Progenitor cell of endocrine pancreas (in vitro differentiated cells): ENCODE measurements around the gene ADGRG6. TPM values are rescaled to one million over a fixed set of nuclear protein-coding genes. Genes with fewer than 3 reads are reported as not detected.
"Not testable (repeated sequence)": the region's sequence is repeated elsewhere in the genome, so short reads cannot be mapped to it uniquely, and the experiment has no call there.

Experiments
- DNase-seq: peaks from one replicate; pipeline ENCODE4 v3.0.0; 2021; ENCODE audit warnings: low spot score; ENCODE audit not compliant: unreplicated experiment
- H3K27ac Mint-ChIP-seq: 2 replicates; pipeline ENCODE4 v1.8.0; 2021; ENCODE audit warnings: mild to moderate bottlenecking, moderate library complexity, mixed read lengths
- H3K27me3 Mint-ChIP-seq: 2 replicates; pipeline ENCODE4 v1.8.0; 2021; ENCODE audit warnings: mixed read lengths
- H3K36me3 Mint-ChIP-seq: 2 replicates; pipeline ENCODE4 v1.8.0; 2022; ENCODE audit warnings: mixed read lengths; ENCODE audit not compliant: insufficient read depth
- H3K4me1 Mint-ChIP-seq: 2 replicates; pipeline ENCODE4 v1.8.0; 2021; ENCODE audit warnings: low read depth, mixed read lengths
- H3K4me3 Mint-ChIP-seq: 2 replicates; pipeline ENCODE4 v1.8.0; 2021; ENCODE audit warnings: low read depth, mild to moderate bottlenecking, moderate library complexity, mixed read lengths
- H3K9me3 Mint-ChIP-seq: 2 replicates; pipeline ENCODE4 v1.8.0; 2021; ENCODE audit warnings: low read depth, mixed read lengths
- total RNA-seq: library from RNA; stranded (reverse); gene quantifications from 2 replicates; pipeline ENCODE4 v1.2.1, GENCODE V29; 2021
- TF ChIP-seq, protein P1 (sequence below): fragments of 200-600 bp; sonication (generic); IDR thresholded peaks from one replicate; pipeline ENCODE4 v1.5.0; 2021; ENCODE audit warnings: antibody characterized with exemption, mild to moderate bottlenecking; ENCODE audit not compliant: unreplicated experiment

ADGRG6 gene
- total RNA-seq, 1 donor from 2014 or later: 126 TPM

DNA sequence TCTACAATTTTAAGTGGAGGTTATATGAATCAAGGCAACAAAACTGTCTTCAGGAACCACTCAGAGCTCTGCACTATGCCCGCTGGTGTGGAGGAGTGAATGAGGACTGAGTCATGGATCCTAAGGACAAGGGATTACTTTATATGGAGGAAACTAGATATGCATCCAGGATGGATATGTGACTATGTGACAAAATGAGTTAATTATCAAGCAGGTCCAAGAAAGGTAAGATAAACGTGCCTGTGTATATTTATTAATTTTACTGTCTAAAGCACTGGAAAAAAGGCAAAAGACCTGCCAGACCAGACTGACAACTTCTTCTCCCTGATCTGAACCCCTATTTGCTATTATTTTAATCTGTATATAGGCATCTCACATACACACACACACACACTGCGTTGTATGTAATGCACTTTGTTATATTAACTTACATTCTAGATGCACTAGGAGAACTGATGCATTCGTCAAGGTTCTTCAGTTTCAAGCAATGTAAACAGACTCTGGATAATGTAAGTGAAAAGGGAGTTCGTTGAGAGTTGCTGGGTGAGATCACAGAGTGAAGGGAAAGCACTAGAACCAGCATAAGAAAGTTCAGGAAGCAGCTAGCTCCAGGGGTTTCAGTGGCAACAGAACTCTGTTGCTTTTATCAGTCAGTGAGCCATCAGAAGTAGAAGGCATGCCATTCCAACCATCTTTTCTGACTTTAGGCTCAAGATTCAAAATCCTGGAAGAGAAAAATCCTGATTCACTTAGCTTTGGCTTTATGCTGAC is 26.4 kb upstream of the ADGRG6 start:
- peaks cover 3% of the 10 kb centered on the region for H3K9me3 Mint-ChIP-seq
- no peaks in the 10 kb centered on the region for H3K27me3 Mint-ChIP-seq
- H3K4me1 Mint-ChIP-seq: peaks cover 17% of the 10 kb centered on the region
- TF ChIP-seq, protein P1, sequence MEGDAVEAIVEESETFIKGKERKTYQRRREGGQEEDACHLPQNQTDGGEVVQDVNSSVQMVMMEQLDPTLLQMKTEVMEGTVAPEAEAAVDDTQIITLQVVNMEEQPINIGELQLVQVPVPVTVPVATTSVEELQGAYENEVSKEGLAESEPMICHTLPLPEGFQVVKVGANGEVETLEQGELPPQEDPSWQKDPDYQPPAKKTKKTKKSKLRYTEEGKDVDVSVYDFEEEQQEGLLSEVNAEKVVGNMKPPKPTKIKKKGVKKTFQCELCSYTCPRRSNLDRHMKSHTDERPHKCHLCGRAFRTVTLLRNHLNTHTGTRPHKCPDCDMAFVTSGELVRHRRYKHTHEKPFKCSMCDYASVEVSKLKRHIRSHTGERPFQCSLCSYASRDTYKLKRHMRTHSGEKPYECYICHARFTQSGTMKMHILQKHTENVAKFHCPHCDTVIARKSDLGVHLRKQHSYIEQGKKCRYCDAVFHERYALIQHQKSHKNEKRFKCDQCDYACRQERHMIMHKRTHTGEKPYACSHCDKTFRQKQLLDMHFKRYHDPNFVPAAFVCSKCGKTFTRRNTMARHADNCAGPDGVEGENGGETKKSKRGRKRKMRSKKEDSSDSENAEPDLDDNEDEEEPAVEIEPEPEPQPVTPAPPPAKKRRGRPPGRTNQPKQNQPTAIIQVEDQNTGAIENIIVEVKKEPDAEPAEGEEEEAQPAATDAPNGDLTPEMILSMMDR: no peak
- H3K4me3 Mint-ChIP-seq: no peak overlapping the region
- H3K36me3 Mint-ChIP-seq: peaks cover 2% of the 10 kb centered on the region
- no peak for DNase-seq
- no peak overlapping the region for H3K27ac Mint-ChIP-seq

DNA sequence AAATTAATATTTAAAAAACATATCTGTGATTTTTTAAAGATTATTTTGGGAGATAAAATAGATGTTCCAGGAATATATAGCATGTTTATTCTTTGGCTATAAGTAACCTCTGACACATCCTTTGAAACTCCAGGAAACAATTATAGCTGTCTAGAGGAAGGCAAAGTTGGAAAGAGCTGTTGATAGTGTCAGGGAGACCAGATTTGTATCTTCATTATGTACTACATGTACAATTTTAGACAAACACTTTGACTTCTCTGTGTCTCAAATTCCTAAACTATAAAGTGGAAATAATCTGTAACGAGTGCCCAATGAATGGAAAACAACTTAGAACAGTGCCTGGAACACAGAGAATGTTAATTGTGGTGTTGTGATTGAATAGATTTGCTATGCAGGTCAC is 25.6 kb upstream of the ADGRG6 start:
- Mint-ChIP-seq H3K9me3 (peaks cover 8% of the 10 kb centered on the region), H3K36me3 (peaks cover 3% of the 10 kb centered on the region), H3K4me1 (peaks cover 17% of the 10 kb centered on the region), H3K27me3 (no peaks in the 10 kb centered on the region), H3K4me3 (no peak overlapping the region), H3K27ac (no peak overlapping the region)
- no peak for DNase-seq
- TF ChIP-seq, protein P1: no peak

DNA sequence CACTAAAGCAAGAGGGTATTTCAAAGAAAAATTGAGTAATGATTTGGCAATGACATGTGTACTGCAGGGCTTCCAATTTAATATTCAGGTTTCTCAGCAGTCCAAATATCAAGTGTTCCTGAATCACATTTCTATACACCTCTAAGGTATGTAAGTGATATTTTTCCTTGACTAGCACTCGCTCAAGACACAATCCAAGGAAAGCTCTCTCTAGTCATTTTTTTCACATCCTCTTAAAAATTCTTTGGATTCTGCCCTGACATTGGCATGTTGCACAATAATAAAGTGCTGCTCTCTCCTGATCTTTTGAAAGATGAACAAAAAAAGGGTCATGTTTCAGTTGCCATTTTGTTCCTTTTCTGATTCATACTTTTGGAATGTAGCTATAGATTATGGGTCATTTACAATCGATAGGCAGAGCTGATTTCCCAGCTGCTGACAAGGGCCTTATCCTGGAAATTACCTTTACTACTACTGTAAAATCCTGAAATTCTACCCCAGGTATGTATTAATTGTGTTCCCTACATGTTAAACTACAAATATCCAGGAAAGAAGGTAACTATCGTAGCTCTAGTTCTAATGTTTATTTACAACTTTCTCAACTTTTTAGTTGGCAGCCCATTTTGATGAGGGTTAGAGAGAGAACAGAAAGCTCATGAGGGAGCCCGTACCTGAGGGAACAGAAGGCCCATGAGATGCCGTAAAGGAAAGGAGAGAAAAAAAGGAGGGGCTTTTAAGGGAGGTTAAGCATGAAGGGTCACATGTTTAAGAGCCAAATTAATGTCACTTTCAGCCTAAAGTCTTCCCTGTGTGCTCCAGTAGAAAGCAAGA is 22.2 kb upstream of the ADGRG6 start:
- Mint-ChIP-seq H3K36me3 (peaks cover 6% of the 10 kb centered on the region), H3K27ac (peak overlapping the region; percentile 51), H3K4me3 (no peak overlapping the region)

DNA sequence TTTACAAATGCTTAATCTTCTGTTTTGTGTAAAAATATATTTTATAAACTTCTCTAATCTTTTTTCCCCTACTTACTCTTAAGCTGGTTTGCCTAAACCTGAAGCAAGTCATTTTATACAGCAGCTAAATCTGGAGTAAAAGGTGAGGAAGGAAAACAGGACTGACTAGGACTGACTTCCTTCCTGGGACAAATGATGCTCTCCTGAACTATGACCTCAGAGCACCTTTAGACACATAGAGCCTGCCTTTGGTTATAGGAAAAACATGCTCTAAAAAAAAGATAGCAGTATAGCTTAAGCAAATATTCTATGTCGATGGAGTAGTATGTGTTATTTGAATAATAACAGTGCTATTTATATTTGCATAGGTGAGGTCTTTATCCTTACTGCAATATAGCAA is 21.5 kb upstream of the ADGRG6 start:
- no peaks in the 10 kb centered on the region for H3K27me3 Mint-ChIP-seq
- peaks cover 6% of the 10 kb centered on the region for H3K36me3 Mint-ChIP-seq
- TF ChIP-seq, protein P1: no peak
- H3K4me3 Mint-ChIP-seq: no peak overlapping the region
- H3K4me1 Mint-ChIP-seq: peaks cover 12% of the 10 kb centered on the region
- no peak overlapping the region for H3K27ac Mint-ChIP-seq
- H3K9me3 Mint-ChIP-seq: peaks cover 24% of the 10 kb centered on the region
- no peak for DNase-seq

More for the DNA sequence above, 22.2 kb upstream of the ADGRG6 start:
- no peak for DNase-seq
- H3K4me1 Mint-ChIP-seq: peaks cover 17% of the 10 kb centered on the region
- TF ChIP-seq, protein P1: no peak
- peaks cover 21% of the 10 kb centered on the region for H3K9me3 Mint-ChIP-seq
- no peaks in the 10 kb centered on the region for H3K27me3 Mint-ChIP-seq

DNA sequence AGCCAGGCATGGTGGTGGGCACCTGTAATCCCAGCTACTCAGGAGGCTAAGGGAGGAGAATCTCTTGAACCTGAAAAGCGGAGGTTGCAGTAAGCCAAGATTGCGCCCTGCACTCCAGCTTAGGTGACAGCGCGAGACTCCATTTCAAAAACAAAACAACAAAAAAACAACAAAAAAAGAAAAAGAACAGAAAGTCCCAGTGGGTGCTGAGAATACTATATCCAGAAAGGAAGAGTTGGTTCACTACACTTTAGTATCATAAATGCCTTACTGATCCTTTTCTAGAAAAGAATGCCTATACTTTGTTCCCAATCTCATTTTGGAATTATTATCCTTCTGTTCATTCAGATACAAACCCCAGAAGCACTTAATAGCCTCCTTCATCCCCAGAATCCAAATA is 20.9 kb upstream of the ADGRG6 start:
- Mint-ChIP-seq H3K4me3 (no peak overlapping the region), H3K9me3 (peaks cover 28% of the 10 kb centered on the region), H3K27ac (no peak overlapping the region), H3K27me3 (no peaks in the 10 kb centered on the region), H3K36me3 (peaks cover 6% of the 10 kb centered on the region), H3K4me1 (peaks cover 9% of the 10 kb centered on the region)
- no peak for DNase-seq
- TF ChIP-seq, protein P1: no peak

DNA sequence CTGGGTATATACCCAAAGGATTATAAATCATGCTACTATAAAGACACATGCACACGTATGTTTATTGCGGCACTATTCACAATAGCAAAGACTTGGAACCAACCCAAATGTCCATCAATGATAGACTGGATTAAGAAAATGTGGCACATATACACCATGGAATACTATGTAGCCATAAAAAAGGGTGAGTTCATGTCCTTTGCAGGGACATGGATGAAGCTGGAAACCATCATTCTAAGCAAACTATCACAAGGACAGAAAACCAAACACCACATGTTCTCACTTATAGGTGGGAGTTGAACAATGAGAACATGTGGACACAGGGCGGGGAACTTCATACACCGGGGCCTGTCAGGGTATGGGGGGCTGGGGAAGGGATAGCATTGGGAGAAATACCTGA is 18.7 kb upstream of the ADGRG6 start:
- H3K27me3 Mint-ChIP-seq, H3K36me3 Mint-ChIP-seq, H3K4me1 Mint-ChIP-seq, H3K27ac Mint-ChIP-seq, H3K4me3 Mint-ChIP-seq, DNase-seq: not testable (repeated sequence)
- H3K9me3 Mint-ChIP-seq: peaks cover 25% of the 10 kb centered on the region
